GM18507 (cell line): ENCODE measurements around the gene CMTM4.
A peak's percentile ranks its signal among the peaks of the same experiment; 100 is the strongest.
"Not testable (repeated sequence)": the region's sequence is repeated elsewhere in the genome, so short reads cannot be mapped to it uniquely, and the experiment has no call there.

Experiments used
- DNase-seq: peaks from one replicate; pipeline ENCODE4 v3.0.0; 2011; ENCODE audit warnings: low read depth; ENCODE audit not compliant: insufficient read length; ENCODE audit errors: extremely low spot score
- FAIRE-seq: peaks from 2 replicates; lab custom pipeline; 2011; peaks lifted over from hg19 to GRCh38; lab: Jason Lieb, UNC

The CMTM4 gene

GRCh38 chr16:66651474-66651765 is 45.1 kb downstream of the CMTM4 start:
- DNase-seq (no peak), FAIRE-seq (no peak)

- DNase-seq (peak; percentile 56), FAIRE-seq (peak; percentile 81)
These were observed 45.7 kb downstream of the CMTM4 start for GRCh38 chr16:66650707-66651473.

GRCh38 chr16:66649636-66650205 is 46.8 kb downstream of the CMTM4 start:
- FAIRE-seq: no peak
- no peak for DNase-seq

- DNase-seq: no peak
- FAIRE-seq: no peak
These were observed 47.4 kb downstream of the CMTM4 start for GRCh38 chr16:66649167-66649566.

- DNase-seq (no peak), FAIRE-seq (no peak)
These were observed 48.7 kb downstream of the CMTM4 start for GRCh38 chr16:66647866-66648265.

- no peak for FAIRE-seq
- DNase-seq: no peak
These were observed 55.2 kb downstream of the CMTM4 start for GRCh38 chr16:66641387-66641786.

- FAIRE-seq: no peak
- no peak for DNase-seq
These were observed 55.7 kb downstream of the CMTM4 start for GRCh38 chr16:66640724-66641314.

- DNase-seq (no peak), FAIRE-seq (no peak)
These were observed 57.3 kb downstream of the CMTM4 start for GRCh38 chr16:66639091-66639885.

GRCh38 chr16:66637806-66638205 is 58.7 kb downstream of the CMTM4 start:
- DNase-seq: no peak
- no peak for FAIRE-seq

- DNase-seq (no peak), FAIRE-seq (no peak)
These were observed 60.3 kb downstream of the CMTM4 start for GRCh38 chr16:66636199-66636598.

GRCh38 chr16:66635406-66635805 is 61.1 kb downstream of the CMTM4 start:
- DNase-seq (no peak), FAIRE-seq (no peak)

- DNase-seq (no peak), FAIRE-seq (no peak)
These were observed 61.9 kb downstream of the CMTM4 start for GRCh38 chr16:66634527-66635196.

GRCh38 chr16:66631558-66631957 is 65.0 kb downstream of the CMTM4 start:
- not testable (repeated sequence) for DNase-seq, FAIRE-seq

- not testable (repeated sequence) for FAIRE-seq, DNase-seq
These were observed 65.8 kb downstream of the CMTM4 start for GRCh38 chr16:66630561-66631260.

GRCh38 chr16:66629856-66630255 is 66.7 kb downstream of the CMTM4 start:
- DNase-seq (no peak), FAIRE-seq (no peak)

- FAIRE-seq, DNase-seq: not testable (repeated sequence)
These were observed 68.7 kb downstream of the CMTM4 start for GRCh38 chr16:66627611-66628378.

GRCh38 chr16:66623755-66624154 is 72.8 kb downstream of the CMTM4 start:
- no peak for DNase-seq
- no peak for FAIRE-seq

GRCh38 chr16:66622863-66623262 is 73.7 kb downstream of the CMTM4 start:
- FAIRE-seq (no peak), DNase-seq (no peak)
